ENCODE data around the gene SCFD2. TPM values are rescaled to one million over a fixed set of nuclear protein-coding genes. Genes with fewer than 3 reads are reported as not detected.

Gene SCFD2
- total RNA-seq, 2 experiments from 2014 or later, result 21.6 to 22.5 TPM

GRCh38 chr4:52853351-52853750 is 512.5 kb downstream of the SCFD2 start:
- Mint-ChIP-seq H3K27ac (no peak overlapping the region), H3K4me3 (no peak overlapping the region), H3K4me1 (peaks cover 4% of the 10 kb centered on the region), H3K36me3 (ENCODE audit: low read depth) (no peaks in the 10 kb centered on the region), H3K9me3 (ENCODE audit: low read depth) (peaks cover 1% of the 10 kb centered on the region), H3K27me3 (peaks cover 12% of the 10 kb centered on the region)
- ATAC-seq, result no peak
- no peak for DNase-seq
- ChIA-PET CTCF (interaction anchor here (0.7 to 1.1 kb wide), 2 partner anchors 9 to 11 kb away, joined by 3 read pairs; no protein-coding TSS in a partner anchor), POLR2A (no interaction called here)
- intact Hi-C loops (cut with DNase I, micrococcal nuclease), result no loop called here

GRCh38 chr4:52852711-52853110 is 513.1 kb downstream of the SCFD2 start:
- Mint-ChIP-seq H3K4me3 (no peak overlapping the region), H3K27ac (no peak overlapping the region), H3K4me1 (peaks cover 4% of the 10 kb centered on the region), H3K9me3 (ENCODE audit: low read depth) (no peaks in the 10 kb centered on the region), H3K27me3 (peaks cover 12% of the 10 kb centered on the region), H3K36me3 (ENCODE audit: low read depth) (no peaks in the 10 kb centered on the region)
- intact Hi-C loops (cut with DNase I, micrococcal nuclease), result no loop called here
- ChIA-PET CTCF (interaction anchor here (0.7 to 1.1 kb wide), 2 partner anchors 8 to 12 kb away, joined by 3 read pairs; no protein-coding TSS in a partner anchor), POLR2A (no interaction called here)
- DNase-seq, result no peak
- ATAC-seq, result no peak

- no peak overlapping the region for H3K27ac Mint-ChIP-seq
- H3K9me3 Mint-ChIP-seq (ENCODE audit: low read depth), result no peaks in the 10 kb centered on the region
- peaks cover 4% of the 10 kb centered on the region for H3K4me1 Mint-ChIP-seq
- DNase-seq (no peak), ATAC-seq (no peak)
- POLR2A ChIA-PET, result no interaction called here
- CTCF ChIA-PET, result no interaction called here
- intact Hi-C loops (cut with DNase I, micrococcal nuclease), result no loop called here
- H3K4me3 Mint-ChIP-seq, result no peak overlapping the region
- peaks cover 8% of the 10 kb centered on the region for H3K27me3 Mint-ChIP-seq
- H3K36me3 Mint-ChIP-seq (ENCODE audit: low read depth), result no peaks in the 10 kb centered on the region
These were observed 513.8 kb downstream of the SCFD2 start for GRCh38 chr4:52852041-52852440.

- intact Hi-C loops (cut with DNase I, micrococcal nuclease), result no loop called here
- Mint-ChIP-seq H3K27ac (no peak overlapping the region), H3K4me1 (peaks cover 4% of the 10 kb centered on the region), H3K27me3 (peaks cover 2% of the 10 kb centered on the region), H3K9me3 (ENCODE audit: low read depth) (no peaks in the 10 kb centered on the region), H3K36me3 (ENCODE audit: low read depth) (no peaks in the 10 kb centered on the region), H3K4me3 (no peak overlapping the region)
- ChIA-PET POLR2A (no interaction called here), CTCF (interaction anchor here (1.0 kb wide), 1 partner anchor 9 kb away, joined by 3 read pairs; no protein-coding TSS in a partner anchor)
- DNase-seq (no peak), ATAC-seq (no peak)
These were observed 515.3 kb downstream of the SCFD2 start for GRCh38 chr4:52850406-52851124.

- no peaks in the 10 kb centered on the region for H3K9me3 Mint-ChIP-seq (ENCODE audit: low read depth)
- DNase-seq, result no peak
- H3K36me3 Mint-ChIP-seq (ENCODE audit: low read depth), result no peaks in the 10 kb centered on the region
- H3K27me3 Mint-ChIP-seq, result no peaks in the 10 kb centered on the region
- CTCF ChIA-PET, result no interaction called here
- no peak overlapping the region for H3K27ac Mint-ChIP-seq
- no peak overlapping the region for H3K4me3 Mint-ChIP-seq
- intact Hi-C loops (cut with DNase I, micrococcal nuclease), result no loop called here
- no peak for ATAC-seq
- POLR2A ChIA-PET, result no interaction called here
- H3K4me1 Mint-ChIP-seq, result peaks cover 14% of the 10 kb centered on the region
These were observed 517.6 kb downstream of the SCFD2 start for GRCh38 chr4:52848254-52848653.

GRCh38 chr4:52846502-52846901 is 519.4 kb downstream of the SCFD2 start:
- Mint-ChIP-seq H3K9me3 (ENCODE audit: low read depth) (no peaks in the 10 kb centered on the region), H3K4me3 (no peak overlapping the region), H3K36me3 (ENCODE audit: low read depth) (no peaks in the 10 kb centered on the region), H3K4me1 (peaks cover 17% of the 10 kb centered on the region), H3K27me3 (no peaks in the 10 kb centered on the region), H3K27ac (no peak overlapping the region)
- ChIA-PET CTCF (no interaction called here), POLR2A (no interaction called here)
- intact Hi-C loops (cut with DNase I, micrococcal nuclease), result no loop called here
- ATAC-seq (no peak), DNase-seq (no peak)

GRCh38 chr4:52844596-52844995 is 521.3 kb downstream of the SCFD2 start:
- no peak for DNase-seq
- peak; percentile 39 for ATAC-seq
- Mint-ChIP-seq H3K9me3 (ENCODE audit: low read depth) (no peaks in the 10 kb centered on the region), H3K4me3 (no peak overlapping the region), H3K4me1 (peaks cover 17% of the 10 kb centered on the region), H3K27ac (no peak overlapping the region), H3K36me3 (ENCODE audit: low read depth) (no peaks in the 10 kb centered on the region), H3K27me3 (no peaks in the 10 kb centered on the region)
- intact Hi-C loops (cut with DNase I, micrococcal nuclease), result loop anchor here in 1 of 2 experiments (5.0 kb wide), 1 partner anchor 52 kb away; no protein-coding TSS in a partner anchor
- POLR2A ChIA-PET, result no interaction called here
- CTCF ChIA-PET, result interaction anchor here (1.0 to 1.1 kb wide), 2 partner anchors 9 to 22 kb away, joined by 3 read pairs; no protein-coding TSS in a partner anchor

- intact Hi-C loops (cut with DNase I, micrococcal nuclease), result loop anchor here in 1 of 2 experiments (5.0 kb wide), 1 partner anchor 52 kb away; no protein-coding TSS in a partner anchor
- POLR2A ChIA-PET, result no interaction called here
- Mint-ChIP-seq H3K27ac (peak overlapping the region; percentile 43), H3K4me1 (peaks cover 17% of the 10 kb centered on the region), H3K9me3 (ENCODE audit: low read depth) (no peaks in the 10 kb centered on the region), H3K27me3 (no peaks in the 10 kb centered on the region), H3K36me3 (ENCODE audit: low read depth) (no peaks in the 10 kb centered on the region), H3K4me3 (no peak overlapping the region)
- ATAC-seq, result no peak
- CTCF ChIA-PET, result interaction anchor here (0.6 to 1.2 kb wide), 3 partner anchors 9 to 64 kb away, joined by 3 read pairs; no protein-coding TSS in a partner anchor
- DNase-seq, result no peak
These were observed 521.9 kb downstream of the SCFD2 start for GRCh38 chr4:52843958-52844357.

- H3K9me3 Mint-ChIP-seq (ENCODE audit: low read depth), result no peaks in the 10 kb centered on the region
- H3K27ac Mint-ChIP-seq, result no peak overlapping the region
- CTCF ChIA-PET, result interaction anchor here (0.6 to 1.2 kb wide), 2 partner anchors 9 to 65 kb away, joined by 3 read pairs; no protein-coding TSS in a partner anchor
- DNase-seq (no peak), ATAC-seq (no peak)
- POLR2A ChIA-PET, result no interaction called here
- intact Hi-C loops (cut with DNase I, micrococcal nuclease), result loop anchor here in 1 of 2 experiments (5.0 kb wide), 1 partner anchor 51 kb away; no protein-coding TSS in a partner anchor
- H3K4me3 Mint-ChIP-seq, result no peak overlapping the region
- no peaks in the 10 kb centered on the region for H3K36me3 Mint-ChIP-seq (ENCODE audit: low read depth)
- H3K27me3 Mint-ChIP-seq, result no peaks in the 10 kb centered on the region
- H3K4me1 Mint-ChIP-seq, result peaks cover 17% of the 10 kb centered on the region
These were observed 522.5 kb downstream of the SCFD2 start for GRCh38 chr4:52843351-52843750.

GRCh38 chr4:52842792-52843191 is 523.1 kb downstream of the SCFD2 start:
- Mint-ChIP-seq H3K4me3 (no peak overlapping the region), H3K27me3 (no peaks in the 10 kb centered on the region), H3K9me3 (ENCODE audit: low read depth) (no peaks in the 10 kb centered on the region), H3K4me1 (peaks cover 17% of the 10 kb centered on the region), H3K36me3 (ENCODE audit: low read depth) (no peaks in the 10 kb centered on the region), H3K27ac (no peak overlapping the region)
- POLR2A ChIA-PET, result no interaction called here
- CTCF ChIA-PET, result interaction anchor here (1.2 kb wide), 1 partner anchor 8 kb away, joined by 3 read pairs; no protein-coding TSS in a partner anchor
- ATAC-seq (no peak), DNase-seq (no peak)
- intact Hi-C loops (cut with DNase I, micrococcal nuclease), result loop anchor here in 1 of 2 experiments (5.0 kb wide), 1 partner anchor 50 kb away; no protein-coding TSS in a partner anchor

- Mint-ChIP-seq H3K9me3 (ENCODE audit: low read depth) (no peaks in the 10 kb centered on the region), H3K27ac (no peak overlapping the region), H3K4me1 (peaks cover 17% of the 10 kb centered on the region), H3K4me3 (no peak overlapping the region), H3K27me3 (no peaks in the 10 kb centered on the region), H3K36me3 (ENCODE audit: low read depth) (no peaks in the 10 kb centered on the region)
- ChIA-PET CTCF (interaction anchor here (1.0 to 1.1 kb wide), 3 partner anchors 8 to 140 kb away, joined by 3 read pairs; no protein-coding TSS in a partner anchor), POLR2A (no interaction called here)
- intact Hi-C loops (cut with DNase I, micrococcal nuclease), result loop anchor here in 1 of 2 experiments (5.0 kb wide), 1 partner anchor 50 kb away; no protein-coding TSS in a partner anchor
- ATAC-seq, result no peak
- DNase-seq, result no peak
These were observed 524.0 kb downstream of the SCFD2 start for GRCh38 chr4:52841682-52842456.
